Neural crest cell (in vitro differentiated cells): ENCODE data around the gene AHI1. TPM values are rescaled to one million over a fixed set of nuclear protein-coding genes. Genes with fewer than 3 reads are reported as not detected.

Source experiments
- DNase-seq: peaks from one replicate; pipeline ENCODE4 v3.0.0; 2021; ENCODE audit warnings: low read depth, mixed read lengths, low spot score
- H3K27ac Mint-ChIP-seq: one replicate; pipeline ENCODE4 v1.8.0; 2021; ENCODE audit warnings: mild to moderate bottlenecking, mixed read lengths; ENCODE audit not compliant: unreplicated experiment
- H3K27me3 Mint-ChIP-seq: 2 replicates; pipeline ENCODE4 v1.8.0; 2021; ENCODE audit warnings: low read depth, mild to moderate bottlenecking, mixed read lengths
- H3K36me3 Mint-ChIP-seq: 2 replicates; pipeline ENCODE4 v1.8.0; 2021; ENCODE audit warnings: low read depth, mild to moderate bottlenecking, mixed read lengths
- H3K4me1 Mint-ChIP-seq: 2 replicates; pipeline ENCODE4 v1.8.0; 2021; ENCODE audit warnings: mixed read lengths
- H3K4me3 Mint-ChIP-seq: one replicate; pipeline ENCODE4 v1.8.0; 2021; ENCODE audit warnings: mild to moderate bottlenecking, mixed read lengths
- H3K9me3 Mint-ChIP-seq: 2 replicates; pipeline ENCODE4 v1.8.0; 2021; ENCODE audit warnings: mixed read lengths
- CTCF ChIP-seq: fragments of 200-600 bp; sonication (generic); conservative IDR thresholded peaks from 2 replicates; pipeline ENCODE4 v1.5.0; 2021; ENCODE audit warnings: antibody characterized with exemption, mild to moderate bottlenecking
- microRNA-seq: library from miRNA; unstranded; fragments of <30 nt; microRNA quantifications from one replicate; pipeline ENCODE4, GENCODE V29; 2020
- total RNA-seq: library from RNA; stranded (reverse); gene quantifications from 2 replicates; pipeline ENCODE4 v1.2.1, GENCODE V29; 2021

Gene AHI1
- total RNA-seq, 1 donor from 2014 or later, result 27.6 TPM

DNA sequence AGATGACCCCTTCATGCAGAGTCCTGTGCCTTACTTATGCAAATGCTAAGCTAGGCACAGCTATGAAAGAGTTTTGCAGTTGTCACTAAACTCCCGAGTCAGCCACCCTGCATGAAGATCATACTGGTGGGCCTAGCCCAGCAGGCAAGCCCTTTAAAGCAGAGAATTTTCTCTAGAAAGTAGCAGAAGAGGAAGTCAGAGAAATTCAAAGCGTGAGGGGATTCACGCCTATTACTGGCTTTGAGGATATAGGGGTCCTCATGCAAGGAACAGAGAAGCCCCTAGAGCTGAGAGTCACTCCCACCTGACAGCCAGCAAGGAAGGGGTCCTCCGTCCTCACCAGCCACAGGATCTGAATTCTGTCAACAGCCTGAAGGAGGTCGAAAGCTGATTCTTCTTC lies 261.8 kb downstream of the AHI1 start:
- peaks cover 5% of the 10 kb centered on the region for H3K4me1 Mint-ChIP-seq
- no peaks in the 10 kb centered on the region for H3K27me3 Mint-ChIP-seq
- no peak overlapping the region for H3K4me3 Mint-ChIP-seq
- no peak overlapping the region for H3K27ac Mint-ChIP-seq
- DNase-seq, result no peak
- TF ChIP-seq CTCF, result no peak
- H3K9me3 Mint-ChIP-seq, result no peaks in the 10 kb centered on the region
- no peaks in the 10 kb centered on the region for H3K36me3 Mint-ChIP-seq

- Mint-ChIP-seq H3K4me1 (peaks cover 5% of the 10 kb centered on the region), H3K9me3 (no peaks in the 10 kb centered on the region), H3K4me3 (no peak overlapping the region), H3K27ac (no peak overlapping the region), H3K36me3 (no peaks in the 10 kb centered on the region), H3K27me3 (no peaks in the 10 kb centered on the region)
- no peak for TF ChIP-seq CTCF
- no peak for DNase-seq
These were observed 263.1 kb downstream of the AHI1 start for GRCh38 chr6:135234492-135234780.

GRCh38 chr6:135233686-135234491 lies 263.7 kb downstream of the AHI1 start:
- Mint-ChIP-seq H3K27me3 (no peaks in the 10 kb centered on the region), H3K27ac (no peak overlapping the region), H3K9me3 (no peaks in the 10 kb centered on the region), H3K36me3 (no peaks in the 10 kb centered on the region), H3K4me3 (no peak overlapping the region), H3K4me1 (peaks cover 5% of the 10 kb centered on the region)
- no peak for DNase-seq
- no peak for TF ChIP-seq CTCF

Small RNAs within 50 kb of the gene (microRNA-seq; reads per million reads assigned to microRNA genes)
- not detected for gene MIR548A2
